Esophagus squamous epithelium (tissue), 5 donors: ENCODE measurements around the gene CTBS. TPM values are rescaled to one million over a fixed set of nuclear protein-coding genes. Genes with fewer than 3 reads are reported as not detected.
"Not testable (repeated sequence)": the region's sequence is repeated elsewhere in the genome, so short reads cannot be mapped to it uniquely, and the experiment has no call there.

Experiments used
- DNase-seq: peaks from one replicate; lab custom pipeline; 2025; lab: John Stamatoyannopoulos, UW
- H3K27ac ChIP-seq, 4 donors: fragments of 200-600 bp; sonication (generic); one replicate each; pipeline ENCODE4 v1.5.1; 2016 to 2019; ENCODE audit warnings: mild to moderate bottlenecking in 1 of 4
- H3K27me3 ChIP-seq, 4 donors: fragments of 200-600 bp; sonication (generic); 1 replicate in 3 of 4; 2 replicates in 1 of 4; pipeline versions ENCODE4 v1.5.1 to v1.6.0; 2017 to 2021; ENCODE audit warnings: antibody characterized with exemption in 1 of 4
- H3K36me3 ChIP-seq, 3 donors: fragments of 200-600 bp; sonication (generic); one replicate each; pipeline ENCODE4 v1.5.1; 2016 to 2019
- H3K4me1 ChIP-seq, 3 donors: fragments of 200-600 bp; sonication (generic); one replicate each; pipeline ENCODE4 v1.5.1; 2017 to 2019
- H3K4me3 ChIP-seq, 4 donors: fragments of 200-600 bp; sonication (generic); 1 replicate in 3 of 4; 2 replicates in 1 of 4; pipeline ENCODE4 v1.5.1; 2016 to 2019; ENCODE audit warnings: mild to moderate bottlenecking in 2 of 4, moderate library complexity in 1 of 4
- H3K9me3 ChIP-seq, 3 donors: fragments of 200-600 bp; sonication (generic); one replicate each; pipeline ENCODE4 v1.5.1; 2016 to 2019
- CTCF ChIP-seq, 6 experiments: fragments of 450-650 bp in 4 of 6; fragments of 200-600 bp in 2 of 6; sonication (generic) in 2 of 6; IDR thresholded peaks; one replicate each; pipeline ENCODE4 v1.5.1; 2016 to 2019; ENCODE audit warnings: antibody characterized with exemption in 6 of 6, mild to moderate bottlenecking in 4 of 6, moderate library complexity in 4 of 6
- POLR2A ChIP-seq, 4 donors: fragments of 450-650 bp; IDR thresholded peaks; one replicate each; pipeline ENCODE4 v1.6.1; 2017; ENCODE audit warnings: antibody characterized with exemption in 4 of 4, mild to moderate bottlenecking in 4 of 4, moderate library complexity in 3 of 4
- WGBS, 2 donors: methylation state at CpG; one replicate each; pipeline ENCODE4 v1.1.5; 2018; 5-methylcytosine and 5-hydroxymethylcytosine counted together
- intact Hi-C: fragments of 100-400 bp; cut with DNase I; formaldehyde crosslinking; loops from one replicate; pipeline ENCODE4 v1.15.0; 2022
- total RNA-seq, 4 donors: library from RNA; depleted of rRNA; stranded (reverse); fragments of >200 nt; gene quantifications; one replicate each; pipeline ENCODE4 v1.1.0, GENCODE V29; 2016
- donor health status: DM: yes; HTN: yes; CAD: no.

CTBS gene
- total RNA-seq, 4 donors from 2014 or later = 4.9 to 12.0 (median 10.3) TPM

GRCh38 chr1:84600796-84601195 is 26.6 kb upstream of the CTBS start:
- intact Hi-C loops = no loop called here
- TF ChIP-seq POLR2A (IDR thresholded peaks at IDR 0.05) (no peak), CTCF (IDR thresholded peaks at IDR 0.05) (no peak)

GRCh38 chr1:84598846-84599741 is 24.9 kb upstream of the CTBS start:
- TF ChIP-seq CTCF (IDR thresholded peaks at IDR 0.05) (no peak), POLR2A (IDR thresholded peaks at IDR 0.05) (no peak)
- intact Hi-C loops = no loop called here
- 37 to 57% methylated on average over 5 of the region's 5 CpGs for WGBS, 2 donors
- no peak for DNase-seq
- H3K36me3 ChIP-seq = no peaks in the 10 kb centered on the region
- no peak overlapping the region for H3K4me3 ChIP-seq
- H3K27me3 ChIP-seq = no peaks in the 10 kb centered on the region
- peaks cover 0 to 8% (median 3%) of the 10 kb centered on the region in 3 donors for H3K4me1 ChIP-seq
- H3K9me3 ChIP-seq = no peaks in the 10 kb centered on the region
- H3K27ac ChIP-seq = no peak overlapping the region

More at GRCh38 chr1:84600796-84601195, 26.6 kb upstream of the CTBS start:
- Histone ChIP-seq H3K27ac (no peak overlapping the region), H3K36me3 (no peaks in the 10 kb centered on the region), H3K4me1 (peaks cover 0 to 17% (median 3%) of the 10 kb centered on the region in 3 donors), H3K27me3 (no peaks in the 10 kb centered on the region), H3K4me3 (no peak overlapping the region), H3K9me3 (peaks cover 0 to 8% (median 6%) of the 10 kb centered on the region in 3 donors)
- DNase-seq = no peak
- WGBS, 2 donors = 80 to 88% methylated on average over 5 of the region's 5 CpGs

GRCh38 chr1:84598418-84598817 is 24.2 kb upstream of the CTBS start:
- 71 to 78% methylated on average over 3 of the region's 3 CpGs for WGBS, 2 donors
- no peak for TF ChIP-seq CTCF (IDR thresholded peaks at IDR 0.05)
- no peak for TF ChIP-seq POLR2A (IDR thresholded peaks at IDR 0.05)
- Histone ChIP-seq H3K27me3 (no peaks in the 10 kb centered on the region), H3K4me3 (no peak overlapping the region), H3K4me1 (peaks cover 0 to 3% (median 2%) of the 10 kb centered on the region in 3 donors), H3K27ac (no peak overlapping the region), H3K36me3 (no peaks in the 10 kb centered on the region), H3K9me3 (peaks cover 0 to 6% (median 0%) of the 10 kb centered on the region in 3 donors)
- DNase-seq = no peak
- intact Hi-C loops = no loop called here

GRCh38 chr1:84597011-84597410 is 22.8 kb upstream of the CTBS start:
- Histone ChIP-seq H3K9me3 (peaks cover 0 to 9% (median 0%) of the 10 kb centered on the region in 3 donors), H3K27ac (no peak overlapping the region), H3K27me3 (no peaks in the 10 kb centered on the region), H3K36me3 (no peaks in the 10 kb centered on the region), H3K4me3 (no peak overlapping the region), H3K4me1 (peaks cover 0 to 3% (median 0%) of the 10 kb centered on the region in 3 donors)
- TF ChIP-seq POLR2A (IDR thresholded peaks at IDR 0.05) (no peak), CTCF (IDR thresholded peaks at IDR 0.05) (no peak)
- intact Hi-C loops = no loop called here
- 88 to 94% methylated on average over 1 of the region's 1 CpG for WGBS, 2 donors
- DNase-seq = no peak

GRCh38 chr1:84594959-84595358 is 20.7 kb upstream of the CTBS start:
- DNase-seq, H3K9me3 ChIP-seq, H3K36me3 ChIP-seq, intact Hi-C loops, H3K27ac ChIP-seq, H3K27me3 ChIP-seq, H3K4me3 ChIP-seq, H3K4me1 ChIP-seq: not testable (repeated sequence)
- WGBS, 2 donors = 87 to 92% methylated on average over 2 of the region's 2 CpGs
